Activated CD4-positive, alpha-beta T cell treated with anti-CD3 and anti-CD28 coated beads, Interleukin-2, amount 50 U/mL, for 48 hours (primary cell): Measurements from ENCODE around the gene OIP5.
"Not testable (repeated sequence)": the region's sequence is repeated elsewhere in the genome, so short reads cannot be mapped to it uniquely, and the experiment has no call there.

Source experiments
- DNase-seq, 2 experiments: peaks; one replicate each; pipeline ENCODE4 v3.0.0-alpha.2; 2020

The OIP5 gene

GRCh38 chr15:41332194-41333025, at the start of gene OIP5, which contains the start of gene NUSAP1:
Gene OIP5 (minus strand): TSS chr15:41332591. CDS start chr15:41332561, 30 bp downstream.
Gene NUSAP1 (plus strand): TSS chr15:41332881. CDS start chr15:41332958, 77 bp downstream.
- DNase-seq = peak; percentile 99

- DNase-seq = no peak
These were observed 45.6 kb upstream of the OIP5 start for GRCh38 chr15:41377978-41378377.

GRCh38 chr15:41367418-41367817, 35.0 kb upstream of the OIP5 start:
- DNase-seq = no peak

- no peak for DNase-seq
These were observed 22.0 kb upstream of the OIP5 start for GRCh38 chr15:41354371-41354770.

- DNase-seq = no peak
These were observed 17.8 kb upstream of the OIP5 start for GRCh38 chr15:41350057-41350717.

- DNase-seq = no peak
These were observed 14.8 kb upstream of the OIP5 start for GRCh38 chr15:41347236-41347635.

GRCh38 chr15:41341519-41341918, 9.1 kb upstream of the OIP5 start:
- DNase-seq = no peak

- no peak for DNase-seq
These were observed 7.9 kb upstream of the OIP5 start for GRCh38 chr15:41340189-41340695.

GRCh38 chr15:41337631-41338522, 5.5 kb upstream of the OIP5 start:
- no peak for DNase-seq

GRCh38 chr15:41337047-41337446, 4.7 kb upstream of the OIP5 start:
- DNase-seq = no peak

GRCh38 chr15:41336549-41336948, 4.2 kb upstream of the OIP5 start:
- DNase-seq = no peak

GRCh38 chr15:41334293-41335120, 2.1 kb upstream of the OIP5 start:
- DNase-seq = peak in 1 of 2 experiments; percentile 15

GRCh38 chr15:41333026-41333562, 703 bp upstream of the OIP5 start:
- no peak for DNase-seq

- no peak for DNase-seq
These were observed 578 bp downstream of the OIP5 start for GRCh38 chr15:41331833-41332193.

GRCh38 chr15:41331281-41331680, 1.1 kb downstream of the OIP5 start:
- no peak for DNase-seq

GRCh38 chr15:41323611-41324010, 8.8 kb downstream of the OIP5 start:
- no peak for DNase-seq

- DNase-seq = not testable (repeated sequence)
These were observed 11.5 kb downstream of the OIP5 start for GRCh38 chr15:41320805-41321330.

- DNase-seq = no peak
These were observed 23.0 kb downstream of the OIP5 start for GRCh38 chr15:41309226-41309905.

- no peak for DNase-seq
These were observed 24.7 kb downstream of the OIP5 start for GRCh38 chr15:41307679-41308078.

- DNase-seq = no peak
These were observed 28.1 kb downstream of the OIP5 start for GRCh38 chr15:41304149-41304770.
